SK-N-SH treated with all-trans-retinoic acid at 6 μM for 48 hours (cell line): ENCODE data around the gene LMAN2L.

Experiments
- ATAC-seq: fragments of 200-7000 bp; cut with Tn5 transposase; 3 replicates; pipeline ENCODE4 v1.9.1; 2020; ENCODE audit warnings: mild to moderate bottlenecking, moderate library complexity
- BACH2 ChIP-seq: fragments of 250-450 bp; sonication (Bioruptor Pico); IDR thresholded peaks from 2 replicates; pipeline ENCODE4 v1.9.0; 2021; ENCODE audit warnings: mild to moderate bottlenecking, borderline replicate concordance
- CREB5 ChIP-seq: fragments of 250-450 bp; sonication (Bioruptor Pico); IDR thresholded peaks from 2 replicates; pipeline ENCODE4 v1.5.1; 2020; ENCODE audit warnings: low read depth, mild to moderate bottlenecking, moderate library complexity
- CSDC2 ChIP-seq: fragments of 250-450 bp; sonication (Bioruptor Pico); IDR thresholded peaks from 2 replicates; pipeline ENCODE4 v1.5.0; 2020; ENCODE audit warnings: mild to moderate bottlenecking, moderate library complexity
- CSRNP3 ChIP-seq: fragments of 250-450 bp; sonication (Bioruptor Pico); IDR thresholded peaks from 2 replicates; pipeline ENCODE4 v1.5.1; 2021; ENCODE audit warnings: mild to moderate bottlenecking, moderate library complexity
- ESRRG ChIP-seq: fragments of 250-450 bp; sonication (Bioruptor Pico); IDR thresholded peaks from 2 replicates; pipeline ENCODE4 v1.6.1; 2021; ENCODE audit warnings: mild to moderate bottlenecking
- GLIS3 ChIP-seq: fragments of 250-450 bp; sonication (Bioruptor Pico); IDR thresholded peaks from 2 replicates; pipeline ENCODE4 v1.5.0; 2020; ENCODE audit warnings: mild to moderate bottlenecking, moderate library complexity
- ISL1 ChIP-seq: fragments of 250-450 bp; sonication (Bioruptor Pico); IDR thresholded peaks from 2 replicates; pipeline ENCODE4 v2.1.2; 2022; ENCODE audit warnings: mild to moderate bottlenecking, moderate library complexity
- OSR1 ChIP-seq: fragments of 250-450 bp; sonication (Bioruptor Pico); IDR thresholded peaks from 2 replicates; pipeline ENCODE4 v1.8.0; 2022; ENCODE audit warnings: moderate library complexity, mild to moderate bottlenecking, inconsistent platforms
- PATZ1 ChIP-seq: fragments of 250-450 bp; sonication (Bioruptor Pico); IDR thresholded peaks from 2 replicates; pipeline ENCODE4 v1.8.0; 2020; ENCODE audit warnings: mild to moderate bottlenecking, moderate library complexity, borderline replicate concordance
- POU6F1 ChIP-seq: fragments of 250-450 bp; sonication (Bioruptor Pico); IDR thresholded peaks from 2 replicates; pipeline ENCODE4 v1.8.0; 2021; ENCODE audit warnings: low read depth, mild to moderate bottlenecking, moderate library complexity, borderline replicate concordance
- PPARA ChIP-seq: fragments of 250-450 bp; sonication (Bioruptor Pico); IDR thresholded peaks from 2 replicates; pipeline ENCODE4 v1.5.0; 2020; ENCODE audit warnings: mild to moderate bottlenecking, borderline replicate concordance
- RARB ChIP-seq: fragments of 250-450 bp; sonication (Bioruptor Pico); IDR thresholded peaks from 2 replicates; pipeline ENCODE4 v1.8.0; 2021; ENCODE audit warnings: mild to moderate bottlenecking, moderate library complexity
- SNAI2 ChIP-seq: fragments of 250-450 bp; sonication (Bioruptor Pico); IDR thresholded peaks from 2 replicates; pipeline ENCODE4 v1.5.0; 2020; ENCODE audit warnings: mild to moderate bottlenecking, moderate library complexity
- TCF4 ChIP-seq: fragments of 250-450 bp; sonication (Bioruptor Pico); IDR thresholded peaks from 2 replicates; pipeline ENCODE4 v1.8.0; 2021; ENCODE audit warnings: mild to moderate bottlenecking, moderate library complexity, borderline replicate concordance
- TOX ChIP-seq: fragments of 250-450 bp; sonication (Bioruptor Pico); IDR thresholded peaks from 2 replicates; pipeline ENCODE4 v1.8.0; 2021; ENCODE audit warnings: mild to moderate bottlenecking, moderate library complexity, borderline replicate concordance
- ZC3H10 ChIP-seq: fragments of 250-450 bp; sonication (Bioruptor Pico); IDR thresholded peaks from 2 replicates; pipeline ENCODE4 v1.5.1; 2021; ENCODE audit warnings: mild to moderate bottlenecking, moderate library complexity
- ZFP3 ChIP-seq: fragments of 250-450 bp; sonication (Bioruptor Pico); IDR thresholded peaks from 2 replicates; pipeline ENCODE4 v1.5.0; 2020; ENCODE audit warnings: mild to moderate bottlenecking, moderate library complexity
- ZFP30 ChIP-seq: fragments of 450-650 bp; formaldehyde crosslinking; IDR thresholded peaks from 2 replicates; pipeline ENCODE4 v1.5.0; 2022; ENCODE audit warnings: mild to moderate bottlenecking, moderate library complexity
- ZNF565 ChIP-seq: fragments of 450-650 bp; formaldehyde crosslinking; conservative IDR thresholded peaks from 2 replicates; pipeline ENCODE4 v1.5.0; 2020; ENCODE audit warnings: low read depth, mild to moderate bottlenecking, moderate library complexity
- ZNF70 ChIP-seq: fragments of 450-650 bp; formaldehyde crosslinking; IDR thresholded peaks from 2 replicates; pipeline ENCODE4 v1.5.0; 2020; ENCODE audit warnings: mild to moderate bottlenecking, moderate library complexity
- ZNF8 ChIP-seq: fragments of 450-650 bp; formaldehyde crosslinking; IDR thresholded peaks from 2 replicates; pipeline ENCODE4 v1.5.0; 2020; ENCODE audit warnings: mild to moderate bottlenecking, moderate library complexity

Gene LMAN2L

GRCh38 chr2:96759548-96759947 lies 19.7 kb upstream of the LMAN2L start:
- no peak for ATAC-seq
- TF ChIP-seq GLIS3 (CRISPR knock-in tag) = no peak
- no peak for TF ChIP-seq TCF4 (CRISPR knock-in tag)
- no peak for TF ChIP-seq BACH2 (CRISPR knock-in tag)
- TF ChIP-seq SNAI2 (CRISPR knock-in tag) = no peak
- no peak for TF ChIP-seq PATZ1 (CRISPR knock-in tag)
- TF ChIP-seq ZNF565 (CRISPR knock-in tag) = no peak
- TF ChIP-seq PPARA (CRISPR knock-in tag) = no peak
- no peak for TF ChIP-seq TOX (CRISPR knock-in tag)
- no peak for TF ChIP-seq ZNF70
- TF ChIP-seq CREB5 = no peak
- TF ChIP-seq ZFP3 (CRISPR knock-in tag) = no peak
- no peak for TF ChIP-seq CSRNP3 (CRISPR knock-in tag)
- no peak for TF ChIP-seq ZNF8
- TF ChIP-seq OSR1 (CRISPR knock-in tag) = no peak
- TF ChIP-seq ZFP30 (CRISPR knock-in tag) = no peak
- no peak for TF ChIP-seq ESRRG (CRISPR knock-in tag)
- TF ChIP-seq ISL1 (CRISPR knock-in tag) = no peak
- TF ChIP-seq ZC3H10 = no peak

- TF ChIP-seq ZNF70 (no peak), ZNF565 (CRISPR knock-in tag) (no peak), BACH2 (CRISPR knock-in tag) (no peak), POU6F1 (CRISPR knock-in tag) (no peak), TOX (CRISPR knock-in tag) (no peak), ZC3H10 (no peak), CREB5 (no peak), CSDC2 (CRISPR knock-in tag) (no peak), TCF4 (CRISPR knock-in tag) (no peak), CSRNP3 (CRISPR knock-in tag) (no peak), ESRRG (CRISPR knock-in tag) (no peak), ZFP3 (CRISPR knock-in tag) (no peak), GLIS3 (CRISPR knock-in tag) (no peak), PPARA (CRISPR knock-in tag) (no peak), ZNF8 (no peak)
- ATAC-seq = no peak
These were observed 19.1 kb upstream of the LMAN2L start for GRCh38 chr2:96758987-96759386.

GRCh38 chr2:96757477-96757860 lies 17.6 kb upstream of the LMAN2L start:
- TF ChIP-seq RARB (CRISPR knock-in tag) = no peak
- no peak for TF ChIP-seq ZNF70
- TF ChIP-seq ZNF565 (CRISPR knock-in tag) = no peak
- no peak for TF ChIP-seq ISL1 (CRISPR knock-in tag)
- no peak for TF ChIP-seq SNAI2 (CRISPR knock-in tag)
- no peak for TF ChIP-seq TOX (CRISPR knock-in tag)
- TF ChIP-seq CSDC2 (CRISPR knock-in tag) = no peak
- TF ChIP-seq ZNF8 = no peak
- no peak for TF ChIP-seq ESRRG (CRISPR knock-in tag)
- no peak for TF ChIP-seq BACH2 (CRISPR knock-in tag)
- TF ChIP-seq ZFP3 (CRISPR knock-in tag) = no peak
- no peak for TF ChIP-seq PPARA (CRISPR knock-in tag)
- TF ChIP-seq ZFP30 (CRISPR knock-in tag) = no peak
- no peak for TF ChIP-seq ZC3H10
- TF ChIP-seq TCF4 (CRISPR knock-in tag) = no peak
- TF ChIP-seq CSRNP3 (CRISPR knock-in tag) = no peak
- ATAC-seq = no peak
